Measurements from ENCODE around the gene CCDC187. TPM values are rescaled to one million over a fixed set of nuclear protein-coding genes. Genes with fewer than 3 reads are reported as not detected.

CCDC187 gene
- total RNA-seq, 8 experiments from 2014 or later: 0.07 to 1.2 (median 0.19) TPM

GRCh38 chr9:136249877-136250559, 53.9 kb downstream of the CCDC187 start:
- WGBS, 10 experiments: 26 to 59% (median 51%) methylated on average over 2 to 21 of the region's 30 CpGs; no CpG with 5 or more reads in 1 of the 10 experiments
- Histone ChIP-seq H3K27ac (peak overlapping the region; percentile 29 to 36), H3K4me1 (replicated peaks in 1 of 2) (peaks cover 26 to 50% of the 10 kb centered on the region in 2 donors), H3K4me3 (no peak overlapping the region)
- in situ Hi-C loops (cut with MboI; ENCODE audit: low pct_unique_long_range_greater_than_20kb in 2 of 9, low sequenced_read_pairs in 9 of 9, unreplicated experiment in 9 of 9): loop anchor here in 3 of 9 experiments (25.0 kb wide), 1 partner anchor 88 kb away; no protein-coding TSS in a partner anchor
- ATAC-seq (replicated peaks in 6 of 8): peak in 5 of 8 experiments; percentile 36 to 64 (median 39)

DNA sequence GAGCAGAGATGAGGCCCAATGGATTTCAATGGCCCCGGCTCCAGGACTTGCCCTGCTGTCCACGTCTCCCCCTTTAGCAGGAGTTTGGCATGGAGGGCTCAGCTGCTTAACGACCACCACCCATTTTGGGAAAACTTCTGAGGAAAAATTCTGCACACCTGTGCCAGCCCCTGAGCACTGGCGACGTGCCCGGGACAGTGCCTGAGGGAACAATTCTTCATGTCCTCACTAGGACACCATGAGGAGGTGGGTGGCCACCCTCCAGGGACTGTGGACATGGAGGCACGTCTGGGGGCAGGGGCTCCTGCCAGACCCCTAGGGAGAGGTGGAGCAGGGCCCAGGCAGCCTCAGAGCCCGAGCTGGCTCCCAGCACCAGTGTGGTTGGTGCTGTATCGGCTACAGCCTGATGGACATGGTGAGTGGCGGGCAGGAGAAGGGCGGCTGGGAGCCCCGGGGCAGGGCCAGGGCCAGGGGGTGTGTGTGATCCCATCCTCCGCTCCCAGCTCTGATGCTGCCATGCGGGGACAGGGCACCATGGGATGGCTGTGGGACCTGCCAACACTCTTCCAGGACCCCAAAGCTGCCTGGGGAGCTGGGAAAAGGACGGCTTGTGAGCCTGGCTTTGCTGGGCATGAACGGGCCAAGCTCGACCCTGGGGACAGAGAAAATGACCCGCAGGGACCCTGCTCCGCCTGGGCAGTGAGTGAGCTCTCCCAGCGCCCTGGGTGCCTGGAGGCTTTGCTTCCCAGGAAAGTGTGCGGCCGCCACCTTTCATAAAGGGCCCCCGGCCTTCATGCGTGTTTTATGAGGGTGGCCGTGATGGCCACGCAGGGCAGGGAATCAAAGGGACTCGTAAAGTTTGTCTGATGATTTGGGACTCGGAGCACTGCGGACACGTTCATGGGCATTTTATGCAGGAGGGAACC, 54.7 kb downstream of the CCDC187 start:
- Histone ChIP-seq H3K27ac (no peak overlapping the region), H3K4me3 (no peak overlapping the region), H3K4me1 (replicated peaks in 1 of 2) (peaks cover 25 to 50% of the 10 kb centered on the region in 2 donors)
- ATAC-seq (replicated peaks in 6 of 8): no peak
- WGBS, 10 experiments: 40 to 88% (median 48%) methylated on average over 1 to 9 of the region's 30 CpGs; no CpG with 5 or more reads in 3 of the 10 experiments
- in situ Hi-C loops (cut with MboI; ENCODE audit: low pct_unique_long_range_greater_than_20kb in 2 of 9, low sequenced_read_pairs in 9 of 9, unreplicated experiment in 9 of 9): no loop called here

GRCh38 chr9:136247947-136248637, 55.8 kb downstream of the CCDC187 start:
- Histone ChIP-seq H3K4me1 (replicated peaks in 1 of 2) (peaks cover 36 to 61% of the 10 kb centered on the region in 2 donors), H3K27ac (no peak overlapping the region), H3K4me3 (no peak overlapping the region)
- in situ Hi-C loops (cut with MboI; ENCODE audit: low pct_unique_long_range_greater_than_20kb in 2 of 9, low sequenced_read_pairs in 9 of 9, unreplicated experiment in 9 of 9): no loop called here
- ATAC-seq (replicated peaks in 6 of 8): no peak
- 70 to 100% (median 87%) methylated on average over 2 to 18 of the region's 24 CpGs; no CpG with 5 or more reads in 3 of the 10 experiments for WGBS, 10 experiments

- 20 to 80% methylated on average over 1 of the region's 9 CpGs; no CpG with 5 or more reads in 8 of the 10 experiments for WGBS, 10 experiments
- Histone ChIP-seq H3K4me1 (replicated peaks in 1 of 2) (peaks cover 42 to 66% of the 10 kb centered on the region in 2 donors), H3K4me3 (no peak overlapping the region), H3K27ac (no peak overlapping the region)
- ATAC-seq (replicated peaks in 6 of 8): no peak
- in situ Hi-C loops (cut with MboI; ENCODE audit: low pct_unique_long_range_greater_than_20kb in 2 of 9, low sequenced_read_pairs in 9 of 9, unreplicated experiment in 9 of 9): no loop called here
These were observed 56.4 kb downstream of the CCDC187 start for GRCh38 chr9:136247551-136247916.

- no peak for ATAC-seq (replicated peaks in 6 of 8)
- in situ Hi-C loops (cut with MboI; ENCODE audit: low pct_unique_long_range_greater_than_20kb in 2 of 9, low sequenced_read_pairs in 9 of 9, unreplicated experiment in 9 of 9): no loop called here
- WGBS, 10 experiments: 20 to 100% (median 94%) methylated on average over 1 to 15 of the region's 26 CpGs; no CpG with 5 or more reads in 2 of the 10 experiments
- Histone ChIP-seq H3K4me3 (no peak overlapping the region), H3K27ac (no peak overlapping the region), H3K4me1 (replicated peaks in 1 of 2) (peaks cover 47 to 72% of the 10 kb centered on the region in 2 donors)
These were observed 56.9 kb downstream of the CCDC187 start for GRCh38 chr9:136246849-136247550.

- WGBS, 10 experiments: 0 to 8% (median 0%) methylated on average over 1 to 5 of the region's 112 CpGs; no CpG with 5 or more reads in 5 of the 10 experiments
- peaks cover 46 to 66% of the 10 kb centered on the region in 2 donors for H3K4me1 ChIP-seq (replicated peaks in 1 of 2)
- peak within 1 kb of the TSS; percentile 63 to 99 (median 94) for H3K4me3 ChIP-seq
- H3K27ac ChIP-seq: peak within 1 kb of the TSS; percentile 61 to 76
- in situ Hi-C loops (cut with MboI; ENCODE audit: low pct_unique_long_range_greater_than_20kb in 2 of 9, low sequenced_read_pairs in 9 of 9, unreplicated experiment in 9 of 9): no loop called here
- ATAC-seq (replicated peaks in 6 of 8): peak; percentile 60 to 91 (median 69)
These were observed 58.4 kb downstream of the CCDC187 start, which contains the start of gene QSOX2 for GRCh38 chr9:136245219-136246150. QSOX2 (minus strand) TSS chr9:136245812; CDS start chr9:136245803, 9 bp downstream.

DNA sequence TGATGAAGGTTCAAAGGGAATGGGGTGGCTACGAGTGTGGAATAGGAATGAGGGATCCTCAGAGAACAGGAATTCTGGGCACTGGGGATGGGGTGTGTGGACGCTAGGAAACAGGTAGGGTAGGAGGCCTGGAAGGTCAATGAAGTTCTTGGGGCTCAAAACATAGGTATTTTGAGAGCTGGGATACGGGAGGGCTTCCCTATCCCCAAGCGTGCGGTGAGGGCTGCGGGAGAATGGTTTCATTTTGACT, 59.0 kb downstream of the CCDC187 start:
- H3K27ac ChIP-seq: peak overlapping the region; percentile 61 to 76

DNA sequence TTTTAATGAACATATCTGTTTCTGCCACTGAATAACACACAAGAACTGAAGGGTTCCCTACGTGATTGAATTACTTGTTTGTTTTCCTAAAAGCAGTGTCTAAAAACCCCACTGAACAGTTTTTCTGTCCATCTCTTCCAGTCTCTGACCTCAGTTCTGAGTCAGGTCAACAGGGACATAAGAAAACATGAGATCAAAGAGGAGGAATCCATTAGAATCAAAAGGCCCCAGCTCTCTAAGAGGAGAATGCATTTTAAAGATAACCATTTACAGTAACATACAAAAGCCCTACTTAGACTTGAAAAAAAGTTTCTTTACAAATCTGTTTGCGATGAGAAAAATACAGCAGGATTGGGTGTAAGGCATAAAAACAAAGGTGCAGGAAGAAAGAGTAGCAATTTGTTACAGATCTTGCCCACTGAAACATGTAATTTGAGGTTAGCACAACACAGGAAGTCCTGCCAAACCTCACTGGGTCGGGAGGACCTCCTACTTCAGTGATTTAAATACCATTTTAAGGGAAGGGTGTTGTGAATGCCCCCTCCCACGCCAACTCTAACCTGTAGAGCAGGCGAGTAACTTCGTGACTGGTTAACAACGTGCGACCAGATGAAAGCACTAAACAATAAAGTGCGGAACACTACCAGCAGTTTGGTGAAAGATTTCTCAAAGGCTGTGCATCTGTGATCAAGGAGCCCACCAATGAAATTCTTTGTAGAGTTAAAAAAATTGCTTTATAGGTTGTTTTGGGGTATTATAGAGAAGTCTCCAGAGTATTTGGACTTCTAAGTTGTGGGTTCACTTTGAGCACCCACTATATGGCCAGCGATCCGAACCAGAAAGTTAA, 59.5 kb downstream of the CCDC187 start:
- no peak for ATAC-seq (replicated peaks in 6 of 8)
- in situ Hi-C loops (cut with MboI; ENCODE audit: low pct_unique_long_range_greater_than_20kb in 2 of 9, low sequenced_read_pairs in 9 of 9, unreplicated experiment in 9 of 9): no loop called here
- Histone ChIP-seq H3K4me3 (peak overlapping the region; percentile 63 to 99 (median 94)), H3K27ac (no peak overlapping the region), H3K4me1 (replicated peaks in 1 of 2) (peaks cover 44 to 66% of the 10 kb centered on the region in 2 donors)
- WGBS, 10 experiments: 4 to 55% (median 11%) methylated on average over 1 to 10 of the region's 11 CpGs; no CpG with 5 or more reads in 1 of the 10 experiments

More for the DNA sequence above, 59.0 kb downstream of the CCDC187 start:
- WGBS, 10 experiments: 0 to 10% (median 0%) methylated on average over 2 to 4 of the region's 6 CpGs; no CpG with 5 or more reads in 5 of the 10 experiments
- Histone ChIP-seq H3K4me1 (replicated peaks in 1 of 2) (peaks cover 44 to 66% of the 10 kb centered on the region in 2 donors), H3K4me3 (peak overlapping the region; percentile 63 to 99 (median 94))
- in situ Hi-C loops (cut with MboI; ENCODE audit: low pct_unique_long_range_greater_than_20kb in 2 of 9, low sequenced_read_pairs in 9 of 9, unreplicated experiment in 9 of 9): no loop called here
- ATAC-seq (replicated peaks in 6 of 8): no peak

- peak overlapping the region in 1 of 2 donors; percentile 14 for H3K27ac ChIP-seq
- H3K4me1 ChIP-seq (replicated peaks in 1 of 2): peaks cover 44 to 59% of the 10 kb centered on the region in 2 donors
- peak overlapping the region in 4 of 5 donors; percentile 63 to 99 (median 96) for H3K4me3 ChIP-seq
- in situ Hi-C loops (cut with MboI; ENCODE audit: low pct_unique_long_range_greater_than_20kb in 2 of 9, low sequenced_read_pairs in 9 of 9, unreplicated experiment in 9 of 9): no loop called here
- ATAC-seq (replicated peaks in 6 of 8): peak in 1 of 8 experiments; percentile 19
- WGBS, 10 experiments: 17 to 100% (median 44%) methylated on average over 1 to 3 of the region's 4 CpGs; no CpG with 5 or more reads in 4 of the 10 experiments
These were observed 60.3 kb downstream of the CCDC187 start for GRCh38 chr9:136243631-136244030.

GRCh38 chr9:136242918-136243525, 60.9 kb downstream of the CCDC187 start:
- H3K4me1 ChIP-seq (replicated peaks in 1 of 2): peaks cover 44 to 55% of the 10 kb centered on the region in 2 donors
- H3K27ac ChIP-seq: no peak overlapping the region
- WGBS, 10 experiments: 7 to 100% (median 25%) methylated on average over 1 to 4 of the region's 6 CpGs; no CpG with 5 or more reads in 2 of the 10 experiments
- H3K4me3 ChIP-seq: peak overlapping the region in 2 of 5 donors; percentile 94 to 98
- in situ Hi-C loops (cut with MboI; ENCODE audit: low pct_unique_long_range_greater_than_20kb in 2 of 9, low sequenced_read_pairs in 9 of 9, unreplicated experiment in 9 of 9): no loop called here
- peak in 5 of 8 experiments; percentile 18 to 56 (median 36) for ATAC-seq (replicated peaks in 6 of 8)
